GM18867 (cell line): ENCODE data around the gene TLL2.
"Not testable (repeated sequence)": the region's sequence is repeated elsewhere in the genome, so short reads cannot be mapped to it uniquely, and the experiment has no call there.

Source experiments
- ATAC-seq: cut with Tn5 transposase; IDR thresholded peaks from one replicate; pipeline ENCODE4 v1.9.1; 2021; ENCODE audit warnings: mild to moderate bottlenecking, moderate library complexity; ENCODE audit not compliant: unreplicated experiment

TLL2 gene

DNA sequence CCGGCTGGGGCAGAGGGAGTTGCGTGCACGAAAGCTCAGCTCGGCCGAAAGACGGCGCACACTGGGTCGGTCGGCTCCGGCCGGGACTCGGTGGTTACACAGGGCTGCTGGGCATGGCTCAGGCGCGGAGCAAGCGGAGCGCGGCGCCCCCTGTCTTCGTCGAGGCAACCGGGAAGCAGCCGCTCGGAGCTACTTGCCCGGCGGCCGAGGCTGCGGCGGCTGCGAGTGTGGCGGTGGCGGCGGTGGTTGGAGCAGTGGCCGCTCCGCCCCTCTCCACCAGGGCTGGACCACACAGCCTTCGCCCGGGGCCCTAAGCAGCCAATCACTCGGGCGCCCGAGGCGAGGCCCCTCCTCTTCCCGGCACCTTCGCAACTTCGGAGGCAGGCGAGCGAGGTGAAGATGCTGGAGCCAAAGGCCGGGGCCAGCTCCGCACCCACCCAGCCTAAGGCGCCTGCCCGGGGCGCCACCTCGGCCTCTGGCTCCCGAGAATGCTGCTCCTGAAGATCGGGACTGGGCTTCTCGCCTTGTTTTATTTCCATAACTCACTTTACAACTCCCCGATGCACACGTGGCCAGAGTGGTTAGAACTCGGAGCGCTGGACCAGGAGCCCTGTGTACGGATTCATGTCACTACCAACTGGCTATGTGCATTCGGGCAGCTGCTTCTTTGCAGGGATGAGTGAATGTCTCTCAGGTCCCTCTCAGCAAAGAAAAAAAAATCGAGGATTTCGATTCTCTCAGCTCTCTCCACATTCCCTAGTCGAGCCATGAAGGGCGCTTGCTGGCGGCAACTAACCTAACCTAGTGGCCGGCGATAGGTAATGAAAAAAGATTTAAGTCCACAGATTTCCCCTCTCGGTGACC, at the start of gene TLL2:
Gene TLL2 (minus strand): TSS at position 229 of the 864 bp plus-strand sequence. CDS start 241 bp downstream, outside the sequence.
- peak; percentile 87 for ATAC-seq

DNA sequence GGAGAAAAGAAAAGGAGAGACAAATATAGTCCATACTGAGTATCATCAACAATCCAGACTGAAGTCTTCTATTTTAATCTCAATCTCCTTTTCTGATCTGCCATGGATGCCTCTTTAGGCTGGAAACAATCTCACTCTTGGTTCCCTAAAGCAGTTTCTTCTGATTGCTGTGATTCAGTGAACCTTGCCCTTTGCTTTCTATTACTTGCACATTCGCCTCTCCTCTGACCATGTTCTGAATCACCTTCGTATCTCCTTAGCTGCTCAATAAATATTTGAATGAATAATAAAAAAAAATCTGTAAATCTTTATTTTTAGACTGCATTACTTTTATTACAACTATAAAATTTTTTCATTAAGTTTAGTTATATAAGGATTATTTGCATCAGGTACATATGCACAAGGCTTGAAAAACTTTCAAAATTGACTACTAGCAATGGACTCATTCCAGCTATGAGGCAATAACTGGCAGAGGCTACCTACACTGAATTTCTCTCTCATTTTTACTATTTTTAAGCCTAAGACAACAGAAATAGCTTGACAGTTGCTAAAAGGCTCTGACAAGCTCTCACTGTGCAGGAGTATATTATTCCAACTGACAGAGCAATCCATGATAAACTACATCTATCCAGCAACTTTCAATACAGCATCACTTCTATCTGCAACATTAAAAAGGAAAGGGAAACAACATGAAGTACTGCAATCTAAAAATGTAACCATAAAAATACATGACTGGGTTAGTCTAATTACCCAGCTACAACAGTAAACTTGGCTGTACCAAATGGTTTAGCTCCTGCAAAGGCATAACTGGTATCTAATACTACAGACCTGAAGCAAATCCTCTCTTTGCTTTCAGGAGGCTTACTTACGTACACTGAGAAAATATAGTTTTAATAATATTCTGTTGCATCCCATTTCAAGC, 47.5 kb upstream of the TLL2 start:
- no peak for ATAC-seq

DNA sequence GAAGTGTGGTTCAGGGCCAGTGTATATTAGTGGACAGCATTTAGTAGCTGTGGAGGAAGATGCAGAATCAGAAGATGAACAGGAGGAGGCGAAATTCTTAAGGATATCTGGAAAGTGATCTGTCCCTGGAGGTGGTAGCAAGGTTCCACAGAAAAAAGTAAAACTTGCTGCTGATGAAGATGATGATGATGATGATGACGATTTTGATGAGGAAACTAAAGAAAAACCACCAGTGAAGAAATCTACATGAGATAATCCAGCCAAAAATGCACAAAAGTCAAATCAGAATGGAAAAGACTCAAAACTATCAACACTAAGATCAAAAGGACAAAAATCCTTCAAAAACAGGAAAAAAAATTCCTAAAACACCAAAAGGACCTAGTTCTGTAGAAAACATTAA, 46.8 kb upstream of the TLL2 start:
- ATAC-seq: no peak

DNA sequence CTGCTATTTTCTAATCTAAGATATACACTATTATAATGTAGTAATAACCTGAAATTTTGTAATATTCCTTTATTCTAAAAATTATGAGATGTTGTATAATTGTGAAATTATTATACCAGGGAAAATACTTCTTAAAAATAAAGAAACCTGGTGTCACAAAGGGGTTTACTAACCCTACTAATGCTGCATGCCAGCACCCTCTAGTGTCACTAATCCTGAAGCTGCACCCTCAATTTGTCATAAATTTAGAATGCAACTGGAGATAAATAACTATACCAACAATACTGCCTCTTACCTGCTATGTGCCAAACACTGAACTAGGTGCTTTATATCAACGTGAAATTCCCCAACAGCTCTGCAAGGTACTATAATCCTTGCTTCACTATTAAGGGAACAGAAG, 42.3 kb upstream of the TLL2 start:
- no peak for ATAC-seq

DNA sequence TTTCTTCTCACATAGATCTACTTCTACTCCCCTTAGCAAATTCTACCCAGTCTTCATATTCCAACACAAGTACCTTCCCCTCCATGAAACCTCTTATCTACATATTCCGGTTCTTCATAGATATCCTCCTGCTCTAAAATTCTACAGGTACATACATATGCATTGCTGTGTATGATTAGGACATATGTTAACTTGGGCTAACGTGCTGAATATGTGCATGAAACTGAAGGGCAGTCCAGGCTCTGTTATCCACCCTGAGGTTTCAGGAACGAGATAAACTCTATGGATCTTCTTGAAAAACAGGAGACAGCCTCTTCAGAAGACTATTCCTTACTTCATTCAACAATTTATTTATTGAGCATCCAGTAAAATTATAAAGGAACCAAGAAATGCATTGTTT, 41.6 kb upstream of the TLL2 start:
- no peak for ATAC-seq

DNA sequence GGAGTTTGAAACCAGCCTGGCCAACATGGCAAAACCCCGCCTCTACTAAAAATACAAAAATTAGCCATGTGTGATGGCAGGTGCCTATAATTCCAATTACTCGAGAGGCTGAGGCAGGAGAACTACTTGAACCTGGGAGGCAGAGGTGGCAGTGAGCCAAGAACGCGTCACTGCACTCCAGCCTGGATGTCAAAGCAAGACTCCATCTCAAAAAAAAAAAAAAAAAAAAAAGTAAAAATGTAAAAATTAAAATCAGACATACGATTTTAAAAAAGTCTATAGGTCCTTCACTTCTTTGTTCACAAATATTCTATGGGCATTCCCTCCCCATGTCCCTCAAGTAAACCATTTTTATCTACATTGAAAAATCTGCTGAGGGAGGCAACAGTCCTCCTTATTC, 34.9 kb upstream of the TLL2 start:
- no peak for ATAC-seq

DNA sequence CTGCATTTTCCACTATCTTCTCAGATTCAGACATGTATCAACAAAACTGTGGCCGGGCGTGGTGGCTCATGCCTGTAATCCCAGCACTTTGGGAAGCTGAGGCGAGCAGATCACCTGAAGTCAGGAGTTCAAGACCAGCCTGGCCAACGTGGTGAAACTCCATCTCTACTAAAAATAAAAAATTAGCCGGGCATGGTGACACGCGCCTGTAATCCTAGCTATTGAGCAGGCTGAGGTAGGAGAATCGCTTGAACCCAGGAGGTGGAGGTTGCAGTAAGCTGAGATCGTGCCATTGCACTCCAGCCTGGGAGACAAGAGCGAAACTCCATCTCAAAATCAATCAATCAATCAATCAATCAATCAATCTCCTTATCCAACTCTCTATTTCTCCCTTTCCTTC, 31.8 kb upstream of the TLL2 start:
- ATAC-seq: not testable (repeated sequence)

DNA sequence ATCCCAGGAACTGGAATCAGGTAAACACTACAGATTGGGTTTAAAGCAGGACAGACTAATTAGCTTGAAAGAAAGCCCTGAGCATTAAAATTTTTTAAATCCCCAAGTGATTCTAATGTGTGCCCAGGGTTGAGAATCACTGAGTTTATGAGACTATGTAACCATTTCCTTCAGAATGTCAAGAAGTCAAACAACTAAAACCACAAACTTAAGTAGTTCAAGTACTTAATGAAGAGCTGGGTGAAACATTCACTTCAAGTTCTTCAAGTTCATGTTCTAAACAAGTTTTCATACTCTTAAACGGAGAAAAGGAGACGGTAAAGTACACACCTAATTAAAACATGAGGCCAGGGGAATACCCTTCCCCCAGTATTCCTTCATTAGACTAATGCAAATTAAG, 28.2 kb upstream of the TLL2 start:
- ATAC-seq: no peak

DNA sequence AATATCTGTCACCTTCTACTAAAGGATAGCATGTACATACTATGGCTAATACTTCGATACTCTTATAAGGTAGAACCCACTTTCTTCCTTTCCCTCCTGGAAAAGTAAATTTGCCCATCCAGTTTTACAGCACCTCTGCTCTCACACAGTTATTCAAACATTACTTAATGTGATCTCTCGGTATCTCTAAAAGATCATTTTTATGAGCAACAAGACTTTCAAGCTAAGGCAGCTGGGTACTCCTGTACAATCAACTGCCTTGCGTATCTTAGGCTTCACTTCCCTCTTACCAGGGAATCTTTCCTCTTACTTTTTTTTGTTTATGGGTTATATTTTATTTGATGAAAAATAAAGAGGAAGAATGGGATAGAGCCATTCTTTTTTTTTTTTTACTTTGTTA, 26.5 kb upstream of the TLL2 start:
- no peak for ATAC-seq

DNA sequence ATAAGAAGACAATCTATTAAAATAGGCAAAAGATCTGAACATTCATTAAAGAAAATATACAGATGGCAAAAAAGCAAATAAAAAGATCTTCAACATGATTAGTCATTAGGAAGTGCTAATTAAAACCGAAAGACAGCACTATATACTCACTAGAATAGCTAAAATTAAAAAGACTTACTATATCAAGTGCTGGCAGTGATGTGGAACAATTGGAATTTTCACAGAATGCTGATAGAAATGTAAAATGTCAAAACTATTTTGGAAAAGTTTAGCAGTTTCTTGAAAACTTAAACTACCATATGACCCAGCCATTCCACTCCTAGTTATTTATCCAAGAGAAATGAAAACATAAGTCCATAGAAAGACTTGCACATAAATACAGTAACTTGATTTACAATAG, 25.0 kb upstream of the TLL2 start:
- no peak for ATAC-seq

DNA sequence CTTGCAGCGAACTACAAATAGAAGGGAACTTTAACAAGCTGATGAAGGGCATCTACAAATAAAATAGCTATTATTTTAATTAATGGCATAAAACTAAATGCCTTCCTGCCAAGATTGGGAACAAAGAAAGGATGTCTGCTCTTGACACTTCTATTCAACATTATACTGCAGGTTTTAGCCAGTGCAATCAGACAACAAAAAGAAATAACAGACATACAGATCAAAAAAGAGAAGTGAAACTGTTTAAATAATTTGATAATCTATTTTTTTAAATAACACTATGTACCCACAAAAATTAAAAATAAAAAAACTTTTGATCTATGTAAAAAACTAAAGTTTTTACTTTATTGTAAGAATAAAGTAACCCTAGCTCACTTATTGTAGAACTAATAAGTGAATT, 22.4 kb upstream of the TLL2 start:
- no peak for ATAC-seq

DNA sequence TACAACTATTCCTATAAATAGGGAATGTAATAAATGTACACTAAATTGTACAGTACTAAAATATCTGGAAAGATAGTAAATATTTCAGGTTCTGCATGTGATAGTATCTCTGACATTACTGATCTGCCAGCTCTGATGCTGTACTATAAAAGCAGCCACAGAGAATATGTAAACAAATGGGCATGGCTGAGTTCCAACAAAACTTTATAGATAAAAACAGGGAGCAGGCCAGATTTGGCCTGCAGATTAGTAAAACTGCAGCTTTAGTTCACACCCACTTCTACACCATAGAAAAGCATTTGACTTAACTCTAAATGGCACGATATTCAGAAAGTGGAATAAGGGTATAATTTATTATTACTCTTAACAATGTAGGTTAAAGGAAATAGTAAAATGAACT, 18.8 kb upstream of the TLL2 start:
- ATAC-seq: no peak

DNA sequence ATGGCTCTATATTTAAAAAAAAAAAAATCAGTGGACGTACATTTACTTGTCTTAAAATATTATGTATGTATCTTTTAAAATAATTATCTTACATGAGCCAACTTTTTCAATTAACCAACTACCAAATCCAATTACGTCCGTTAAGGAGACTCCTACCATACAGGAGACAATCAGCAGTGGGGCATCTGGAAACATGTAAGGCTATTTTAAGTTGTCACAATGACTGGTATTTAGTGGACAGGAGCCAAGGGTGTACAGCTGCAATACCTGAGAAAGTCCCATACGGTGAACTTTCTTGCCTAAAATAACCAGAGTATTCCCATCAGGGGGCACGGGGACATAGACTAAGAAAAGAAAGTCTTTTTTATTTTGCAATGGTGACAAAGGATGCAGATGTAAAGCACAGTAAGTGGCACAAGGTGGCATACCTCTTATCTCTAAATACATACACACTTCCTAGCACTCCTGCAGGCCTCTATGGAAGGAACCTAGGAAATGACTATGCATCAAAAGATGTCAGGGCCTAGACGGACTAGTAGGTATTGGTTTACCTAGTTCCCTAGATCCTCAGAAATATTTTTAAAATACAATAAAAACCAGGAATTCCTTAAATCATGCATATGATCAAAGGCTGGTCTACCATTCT, 16.0 kb upstream of the TLL2 start:
- no peak for ATAC-seq

DNA sequence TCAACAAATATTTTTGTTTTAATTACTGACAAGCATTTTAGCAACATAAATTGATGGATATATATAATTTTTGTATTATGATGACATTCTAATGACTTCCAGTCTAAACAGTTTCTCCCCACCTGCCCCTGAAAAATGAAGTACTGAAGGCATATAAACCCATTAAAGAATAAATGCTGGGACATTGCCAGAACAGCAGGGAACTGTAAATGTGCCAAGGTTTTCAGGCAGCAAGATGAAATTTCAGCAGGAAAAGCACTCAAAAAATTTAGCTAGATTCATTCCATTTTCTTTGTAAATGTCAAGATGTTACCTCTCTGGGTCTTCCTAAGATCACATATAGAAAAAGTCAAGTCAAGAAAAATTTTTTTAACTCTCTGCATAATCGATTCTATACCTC, 11.0 kb upstream of the TLL2 start:
- no peak for ATAC-seq

DNA sequence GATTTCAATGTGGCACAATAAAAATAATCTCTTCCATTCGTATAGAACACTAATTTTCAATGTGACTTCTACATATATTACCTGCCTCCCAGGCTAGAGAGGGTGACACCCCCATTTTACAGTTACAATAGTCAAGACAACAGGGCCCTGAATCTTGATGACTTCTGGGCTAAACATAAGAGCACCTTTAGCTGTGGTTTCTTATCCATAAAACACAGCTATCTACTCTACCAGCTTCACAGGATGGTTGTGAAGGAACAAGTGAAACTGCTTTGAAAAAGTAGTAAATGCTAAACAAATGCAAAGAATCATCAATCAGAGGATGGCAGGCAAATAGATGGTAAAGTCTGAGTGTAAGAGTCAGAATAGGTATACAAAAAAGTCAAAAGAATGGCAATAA, 3.6 kb upstream of the TLL2 start:
- ATAC-seq: no peak

DNA sequence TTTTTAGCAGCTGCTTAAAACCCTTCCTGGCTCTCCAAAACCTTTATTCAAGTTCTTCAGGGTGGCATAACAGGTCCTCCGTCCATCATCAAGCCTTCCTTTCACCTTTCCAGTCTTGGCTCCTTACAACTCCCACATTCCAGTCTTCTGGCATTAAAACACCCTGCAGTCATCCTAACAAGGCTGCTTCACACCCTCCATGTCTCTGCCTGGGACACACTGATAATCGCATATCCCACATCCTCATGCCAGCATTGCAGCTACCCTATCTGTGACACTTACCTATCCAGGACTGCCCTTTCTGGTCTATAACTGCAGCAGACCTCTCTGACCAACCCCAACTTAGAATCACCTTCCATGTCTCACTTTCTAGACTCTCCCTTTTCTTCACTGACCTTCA, 2.6 kb upstream of the TLL2 start:
- ATAC-seq: no peak

DNA sequence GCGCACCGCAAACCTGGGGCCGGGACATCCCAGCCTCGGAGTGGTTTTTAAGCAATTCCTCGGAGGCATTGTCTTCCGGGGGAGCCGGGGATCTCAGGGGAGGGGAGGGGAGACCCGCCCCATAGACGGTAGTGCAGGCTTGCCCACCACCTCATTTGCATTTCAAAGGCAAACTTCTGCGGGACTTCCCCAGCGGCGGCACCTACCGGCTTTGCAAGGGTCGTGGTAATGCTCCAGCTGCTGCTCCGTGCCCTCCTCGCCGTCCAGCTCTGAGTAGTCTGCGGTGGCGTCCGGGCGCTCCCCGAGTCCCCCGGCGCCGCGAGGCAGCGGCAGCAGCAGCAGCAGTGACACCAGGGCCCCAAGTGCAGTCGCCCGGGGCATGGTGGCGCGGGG, 425 bp downstream of the TLL2 start:
- ATAC-seq: no peak

DNA sequence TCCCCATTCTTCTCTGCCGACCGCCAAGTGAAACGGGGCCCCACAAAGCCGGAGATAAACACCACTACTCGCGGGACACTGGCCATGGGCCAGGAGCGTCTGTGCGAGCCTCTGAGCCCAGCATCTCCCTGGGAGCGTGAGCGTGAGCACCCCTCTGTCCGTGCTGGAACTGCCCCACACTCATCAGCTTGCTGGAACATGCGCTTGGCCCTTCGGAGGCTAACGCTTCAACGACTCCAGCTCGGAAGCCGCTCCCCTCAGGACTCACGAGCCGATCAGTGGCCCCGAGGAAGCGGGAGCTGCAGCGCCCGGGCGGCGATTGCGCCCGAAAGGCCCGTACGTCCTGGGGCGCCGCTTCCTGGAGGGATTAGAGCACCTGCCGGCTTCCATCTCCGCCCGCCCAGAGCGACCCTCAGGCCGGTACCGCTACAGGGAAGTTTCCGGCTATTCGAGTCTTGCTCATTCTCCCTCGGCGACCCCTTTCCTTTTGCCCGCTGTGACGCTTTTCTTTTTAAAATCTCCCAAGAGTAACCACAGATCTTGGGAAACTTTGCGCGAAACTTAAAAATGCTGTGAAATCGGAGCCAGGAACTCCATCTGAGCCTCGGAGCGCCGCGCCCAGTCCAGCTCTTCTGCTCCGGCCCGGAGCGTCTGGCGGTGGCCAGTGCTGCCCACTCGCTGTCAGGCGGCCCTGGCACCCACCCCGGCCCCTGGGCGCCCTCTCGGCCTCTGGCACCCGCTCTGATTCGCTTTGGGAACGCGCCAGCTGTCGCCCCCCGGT, 1.0 kb downstream of the TLL2 start:
- ATAC-seq: no peak

DNA sequence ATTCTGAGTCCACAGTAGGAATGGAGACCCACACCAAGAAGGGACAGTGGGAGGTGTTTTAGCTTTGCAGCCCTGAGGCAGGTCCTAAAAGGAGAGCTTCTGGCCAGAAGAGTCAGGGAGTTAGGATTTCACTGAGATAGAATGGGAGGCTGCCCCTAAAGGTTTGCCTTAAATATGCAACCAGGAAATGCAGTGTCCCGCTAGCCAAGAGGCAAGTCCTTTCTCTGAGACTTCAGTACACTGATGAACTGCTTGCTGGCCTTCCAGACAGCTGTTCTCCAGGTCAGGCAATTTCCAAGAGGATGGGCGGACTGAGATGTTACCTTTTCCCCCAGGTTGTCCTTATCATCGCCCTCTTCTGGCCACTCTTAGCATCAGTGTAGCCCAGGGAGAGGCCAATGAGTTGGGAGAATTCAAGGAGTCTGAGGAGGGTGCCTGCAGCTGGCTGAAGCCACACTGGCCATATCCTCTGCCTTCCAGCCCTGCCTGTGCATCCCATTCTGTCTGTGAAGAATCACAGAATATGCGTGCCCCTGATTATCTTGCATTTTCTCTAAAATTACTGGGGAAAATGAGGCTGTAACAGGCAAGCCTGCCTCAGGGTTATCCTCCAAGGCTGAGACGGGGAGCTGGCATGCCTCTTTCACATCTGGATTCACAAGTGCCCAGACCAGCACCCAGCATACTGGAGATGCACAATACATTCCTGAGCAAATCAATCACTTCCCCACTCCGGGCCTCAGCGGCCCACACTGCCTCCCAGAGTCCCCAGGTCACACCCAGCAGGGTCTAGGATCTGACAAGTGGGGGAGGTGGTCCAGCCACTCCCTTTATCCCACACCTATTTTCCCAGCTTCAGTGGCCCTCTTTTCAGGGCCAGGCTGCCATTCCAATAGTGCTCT, 2.4 kb downstream of the TLL2 start:
- ATAC-seq: no peak
